ENCODE measurements around the gene NAPB.

The NAPB gene

DNA sequence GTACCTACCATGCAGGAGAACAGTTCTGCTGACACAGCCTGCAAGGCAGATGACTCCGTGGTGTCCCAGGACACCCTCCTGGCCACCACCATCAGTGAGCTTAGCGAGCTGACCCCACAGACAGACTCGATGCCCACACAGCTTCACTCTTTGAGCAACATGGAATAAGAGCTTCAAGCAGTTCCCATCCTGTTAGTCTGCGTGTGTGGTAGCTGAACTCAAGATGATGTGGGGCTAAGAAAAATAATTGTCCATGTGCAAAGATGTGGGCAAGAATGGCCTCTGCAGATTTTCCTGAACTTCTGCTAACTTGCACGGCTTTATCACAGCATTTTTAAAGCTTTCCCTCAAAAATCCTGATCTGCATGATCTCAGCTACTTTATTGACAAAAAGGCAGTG lies 51.0 kb downstream of the NAPB start:
- no peaks in the 10 kb centered on the region for H3K27me3 Mint-ChIP-seq
- peaks cover 38% of the 10 kb centered on the region for H3K36me3 Mint-ChIP-seq
- H3K27ac Mint-ChIP-seq, result no peak overlapping the region

DNA sequence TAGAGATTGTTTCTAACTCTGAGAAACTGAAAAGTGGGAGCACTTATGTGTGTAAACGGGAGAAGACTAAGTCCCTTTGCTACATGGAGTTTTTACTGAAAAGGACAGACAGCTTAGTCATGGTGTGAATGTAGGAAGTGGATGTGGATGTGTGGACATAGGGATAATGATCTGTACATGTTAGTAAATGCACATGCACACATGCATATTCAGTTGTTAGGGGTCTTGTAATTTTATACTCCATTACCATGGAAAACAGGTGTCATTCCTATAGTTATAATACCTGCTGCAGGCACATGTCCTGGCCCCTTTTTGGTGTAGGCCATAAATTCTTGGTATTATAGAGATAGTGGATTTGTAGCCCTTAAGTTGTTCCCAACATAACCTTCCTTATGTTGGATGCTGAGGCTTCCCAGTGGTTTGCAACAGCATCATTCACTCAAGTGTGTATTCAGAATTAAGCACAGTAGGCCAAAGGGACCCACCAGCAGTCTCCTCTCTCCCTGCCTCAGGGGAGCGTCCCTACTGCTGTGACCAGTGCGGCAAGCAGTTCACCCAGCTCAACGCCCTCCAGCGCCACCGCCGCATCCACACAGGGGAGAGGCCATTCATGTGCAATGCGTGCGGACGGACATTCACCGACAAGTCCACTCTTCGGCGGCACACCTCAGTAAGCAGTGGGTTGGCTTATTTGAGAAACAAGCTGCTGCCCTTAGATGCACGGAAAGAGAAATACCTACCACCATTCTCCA lies 52.0 kb downstream of the NAPB start:
- no peaks in the 10 kb centered on the region for H3K27me3 Mint-ChIP-seq
- H3K36me3 Mint-ChIP-seq, result peaks cover 46% of the 10 kb centered on the region
- H3K4me3 Mint-ChIP-seq, result no peak overlapping the region
- peaks cover 25% of the 10 kb centered on the region for H3K4me1 Mint-ChIP-seq
- H3K9me3 Mint-ChIP-seq, result no peaks in the 10 kb centered on the region
- H3K27ac Mint-ChIP-seq, result no peak overlapping the region
- no peak for ATAC-seq

More for the DNA sequence above, 51.0 kb downstream of the NAPB start:
- H3K4me3 Mint-ChIP-seq, result no peak overlapping the region
- H3K4me1 Mint-ChIP-seq, result peaks cover 14% of the 10 kb centered on the region
- ATAC-seq, result no peak
- no peaks in the 10 kb centered on the region for H3K9me3 Mint-ChIP-seq

DNA sequence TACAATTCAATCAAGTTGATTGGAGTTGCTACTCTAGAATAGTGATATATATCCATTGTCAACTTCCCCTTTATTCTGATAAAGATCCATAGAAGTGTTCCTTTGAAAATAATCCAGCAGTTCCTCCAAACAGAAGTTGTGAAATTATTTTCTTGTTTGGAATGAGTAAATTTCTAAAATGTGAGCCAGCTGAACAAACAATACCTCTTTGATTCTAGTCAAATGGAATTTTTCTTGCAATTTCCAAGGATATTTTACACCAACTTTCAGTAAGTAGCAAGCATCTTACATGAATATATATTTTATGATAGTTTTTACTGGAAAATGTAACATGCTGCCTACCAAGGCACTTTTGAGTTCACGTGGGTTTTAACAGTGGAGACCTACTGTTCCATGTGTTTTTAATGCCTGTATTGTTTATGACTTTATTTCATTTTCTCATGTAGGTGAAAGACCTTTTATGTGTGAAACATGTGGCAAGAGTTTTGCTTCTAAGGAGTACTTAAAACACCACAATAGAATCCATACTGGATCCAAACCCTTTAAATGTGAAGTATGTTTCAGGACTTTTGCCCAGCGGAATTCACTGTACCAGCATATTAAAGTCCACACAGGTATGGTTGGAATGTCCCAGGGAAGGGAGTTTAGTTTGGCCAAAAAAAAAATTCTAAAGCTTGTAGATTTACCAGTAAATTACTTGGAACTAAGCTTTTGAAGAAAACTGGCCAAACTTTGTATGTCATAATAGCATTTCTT lies 52.8 kb downstream of the NAPB start:
- no peak for ATAC-seq
- Mint-ChIP-seq H3K4me1 (peaks cover 31% of the 10 kb centered on the region), H3K4me3 (no peak overlapping the region), H3K27ac (no peak overlapping the region), H3K36me3 (peaks cover 39% of the 10 kb centered on the region), H3K27me3 (no peaks in the 10 kb centered on the region), H3K9me3 (no peaks in the 10 kb centered on the region)

DNA sequence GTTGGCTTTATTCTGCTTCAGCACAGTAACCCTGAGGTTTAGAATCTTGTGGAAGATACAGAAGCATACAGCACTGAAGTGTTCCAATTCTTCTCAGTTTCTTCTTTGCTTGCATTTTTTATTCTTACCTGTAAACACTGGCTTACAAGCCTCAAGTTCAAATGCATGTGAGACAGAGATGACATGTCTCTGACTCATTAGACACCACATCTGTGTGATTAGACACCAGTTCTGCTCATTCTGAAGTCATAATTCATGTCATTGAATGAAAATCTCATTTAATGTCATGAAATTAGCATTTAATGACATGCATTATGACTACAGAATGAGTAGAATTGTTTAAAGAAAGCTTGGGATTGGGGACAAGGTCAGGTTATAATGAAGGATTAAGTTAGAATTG lies 53.5 kb downstream of the NAPB start:
- no peak for ATAC-seq
- H3K27ac Mint-ChIP-seq, result no peak overlapping the region

DNA sequence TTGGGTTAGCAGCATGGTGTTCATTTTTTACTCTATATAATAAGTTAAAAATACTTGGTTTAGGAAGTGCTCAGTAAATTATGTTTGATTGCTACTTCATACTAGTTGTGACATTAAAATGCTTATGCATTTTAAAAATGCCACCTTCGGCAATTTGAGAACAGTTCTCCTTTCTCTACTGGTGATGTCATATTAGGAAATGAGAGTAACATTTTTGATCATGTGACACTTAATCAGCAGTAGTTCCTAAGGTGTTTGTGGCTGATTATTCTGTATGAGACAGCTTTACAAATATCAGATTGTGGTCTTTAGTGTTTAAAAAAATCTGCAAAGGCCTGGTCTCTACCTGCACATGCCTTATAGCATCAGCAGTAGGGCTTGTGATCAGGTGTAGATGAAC lies 54.9 kb downstream of the NAPB start:
- H3K9me3 Mint-ChIP-seq, result no peaks in the 10 kb centered on the region
- H3K4me3 Mint-ChIP-seq, result no peak overlapping the region
- peaks cover 39% of the 10 kb centered on the region for H3K36me3 Mint-ChIP-seq
- H3K4me1 Mint-ChIP-seq, result peaks cover 41% of the 10 kb centered on the region
- H3K27ac Mint-ChIP-seq, result peak overlapping the region; percentile 44
- ATAC-seq, result no peak
- H3K27me3 Mint-ChIP-seq, result no peaks in the 10 kb centered on the region

More for the DNA sequence above, 53.5 kb downstream of the NAPB start:
- H3K9me3 Mint-ChIP-seq, result no peaks in the 10 kb centered on the region
- H3K4me1 Mint-ChIP-seq, result peaks cover 38% of the 10 kb centered on the region
- H3K27me3 Mint-ChIP-seq, result no peaks in the 10 kb centered on the region
- no peak overlapping the region for H3K4me3 Mint-ChIP-seq
- peaks cover 39% of the 10 kb centered on the region for H3K36me3 Mint-ChIP-seq

DNA sequence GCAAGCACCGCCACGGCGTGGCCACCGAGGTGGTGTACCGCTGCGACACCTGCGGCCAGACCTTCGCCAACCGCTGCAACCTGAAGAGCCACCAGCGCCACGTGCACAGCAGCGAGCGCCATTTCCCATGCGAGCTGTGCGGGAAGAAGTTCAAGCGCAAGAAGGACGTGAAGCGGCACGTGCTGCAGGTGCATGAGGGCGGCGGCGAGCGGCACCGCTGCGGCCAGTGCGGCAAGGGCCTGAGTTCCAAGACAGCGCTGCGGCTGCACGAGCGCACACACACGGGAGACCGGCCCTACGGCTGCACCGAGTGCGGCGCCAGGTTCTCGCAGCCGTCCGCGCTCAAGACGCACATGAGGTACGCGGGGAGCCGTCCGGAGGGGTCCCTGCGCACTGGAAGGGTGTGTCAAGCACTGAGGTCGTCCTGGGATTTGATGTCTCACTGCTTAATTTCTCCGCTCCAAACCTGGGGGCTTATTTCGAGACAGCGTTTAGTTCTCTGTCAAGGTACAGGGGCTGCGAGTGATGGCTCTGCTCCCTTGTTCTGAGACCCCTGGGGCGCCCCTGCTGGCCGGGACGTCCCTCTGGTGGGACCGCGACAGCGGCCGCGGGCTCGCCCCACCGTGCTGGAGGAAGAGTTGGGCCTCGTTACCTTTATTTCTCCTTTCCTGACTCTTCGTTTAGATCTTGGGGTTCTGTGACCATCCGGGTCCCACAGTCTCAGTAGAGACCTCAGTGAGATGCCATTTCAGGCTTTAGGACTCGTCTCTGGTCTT lies 55.7 kb downstream of the NAPB start:
- Mint-ChIP-seq H3K27me3 (no peaks in the 10 kb centered on the region), H3K27ac (peak overlapping the region; percentile 73), H3K4me3 (no peak overlapping the region), H3K9me3 (no peaks in the 10 kb centered on the region), H3K4me1 (peaks cover 41% of the 10 kb centered on the region), H3K36me3 (peaks cover 35% of the 10 kb centered on the region)
- ATAC-seq, result no peak

DNA sequence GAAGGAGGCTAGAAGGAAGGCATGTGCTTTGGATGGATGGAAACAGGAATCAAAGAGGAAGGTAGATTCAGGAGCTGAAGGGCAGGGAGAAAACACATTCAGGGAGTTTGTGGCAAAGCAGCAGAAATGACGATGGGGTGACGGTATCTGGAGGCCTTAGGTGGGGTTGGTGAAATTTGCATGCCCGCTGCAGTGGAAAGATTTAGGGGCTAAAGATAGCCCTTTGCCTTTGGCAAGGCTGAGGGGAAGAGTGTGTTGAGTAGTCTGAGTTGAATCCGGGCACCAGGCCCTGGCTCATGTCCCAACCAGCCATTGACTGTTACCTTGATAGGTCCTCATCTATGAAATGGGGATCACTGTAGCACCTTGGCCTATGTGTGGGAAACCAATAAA lies 58.0 kb downstream of the NAPB start:
- Mint-ChIP-seq H3K27me3 (no peaks in the 10 kb centered on the region), H3K4me3 (peak overlapping the region; percentile 97), H3K9me3 (no peaks in the 10 kb centered on the region), H3K36me3 (peaks cover 17% of the 10 kb centered on the region), H3K4me1 (peaks cover 50% of the 10 kb centered on the region), H3K27ac (peak overlapping the region; percentile 95)
- ATAC-seq, result no peak

DNA sequence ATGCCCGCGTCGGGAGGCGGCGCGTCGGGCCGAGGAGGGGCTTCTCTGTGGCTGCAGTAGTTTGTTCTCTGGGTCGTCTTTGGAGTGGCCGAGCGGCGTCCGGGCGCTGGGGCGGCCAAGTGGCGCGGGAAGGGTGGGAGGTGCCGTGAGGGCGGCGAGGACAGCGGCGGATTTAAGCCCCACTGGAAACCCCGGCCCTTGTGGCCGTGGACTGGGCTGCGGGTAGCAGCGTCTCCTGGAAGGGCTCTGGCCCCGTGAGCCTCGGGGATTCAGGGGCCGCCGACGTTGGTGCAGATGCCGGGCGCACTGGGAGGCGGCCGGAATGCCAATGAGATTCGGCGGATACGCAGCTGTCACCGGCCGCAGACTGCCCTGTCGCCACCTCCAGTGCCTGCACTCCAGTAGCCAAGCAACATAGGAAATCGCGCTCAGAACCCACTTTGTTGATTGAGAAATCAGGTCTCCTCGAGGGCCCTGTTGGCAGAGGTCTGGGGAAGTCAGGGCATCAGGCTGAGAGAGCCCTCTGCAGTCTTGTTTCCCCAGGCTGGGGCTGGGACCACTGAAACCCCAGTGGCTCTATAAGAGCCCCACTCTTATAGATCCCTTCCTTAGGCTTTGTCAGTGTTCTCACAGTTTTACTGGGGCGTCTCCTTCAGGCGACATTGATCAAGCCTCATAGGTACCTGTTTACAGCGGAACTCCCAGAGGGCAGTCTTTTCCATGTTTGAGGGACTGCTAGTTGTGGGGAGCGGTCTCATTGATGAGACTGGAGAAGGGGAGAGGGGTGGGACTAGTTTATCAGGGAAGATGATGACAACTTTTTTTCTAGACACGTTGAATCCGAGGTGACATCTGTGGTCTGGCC lies 58.7 kb downstream of the NAPB start:
- Mint-ChIP-seq H3K27me3 (no peaks in the 10 kb centered on the region), H3K4me3 (peak overlapping the region; percentile 97), H3K9me3 (no peaks in the 10 kb centered on the region), H3K36me3 (peaks cover 17% of the 10 kb centered on the region), H3K4me1 (peaks cover 55% of the 10 kb centered on the region), H3K27ac (peak overlapping the region; percentile 95)
- ATAC-seq, result peak; percentile 0

DNA sequence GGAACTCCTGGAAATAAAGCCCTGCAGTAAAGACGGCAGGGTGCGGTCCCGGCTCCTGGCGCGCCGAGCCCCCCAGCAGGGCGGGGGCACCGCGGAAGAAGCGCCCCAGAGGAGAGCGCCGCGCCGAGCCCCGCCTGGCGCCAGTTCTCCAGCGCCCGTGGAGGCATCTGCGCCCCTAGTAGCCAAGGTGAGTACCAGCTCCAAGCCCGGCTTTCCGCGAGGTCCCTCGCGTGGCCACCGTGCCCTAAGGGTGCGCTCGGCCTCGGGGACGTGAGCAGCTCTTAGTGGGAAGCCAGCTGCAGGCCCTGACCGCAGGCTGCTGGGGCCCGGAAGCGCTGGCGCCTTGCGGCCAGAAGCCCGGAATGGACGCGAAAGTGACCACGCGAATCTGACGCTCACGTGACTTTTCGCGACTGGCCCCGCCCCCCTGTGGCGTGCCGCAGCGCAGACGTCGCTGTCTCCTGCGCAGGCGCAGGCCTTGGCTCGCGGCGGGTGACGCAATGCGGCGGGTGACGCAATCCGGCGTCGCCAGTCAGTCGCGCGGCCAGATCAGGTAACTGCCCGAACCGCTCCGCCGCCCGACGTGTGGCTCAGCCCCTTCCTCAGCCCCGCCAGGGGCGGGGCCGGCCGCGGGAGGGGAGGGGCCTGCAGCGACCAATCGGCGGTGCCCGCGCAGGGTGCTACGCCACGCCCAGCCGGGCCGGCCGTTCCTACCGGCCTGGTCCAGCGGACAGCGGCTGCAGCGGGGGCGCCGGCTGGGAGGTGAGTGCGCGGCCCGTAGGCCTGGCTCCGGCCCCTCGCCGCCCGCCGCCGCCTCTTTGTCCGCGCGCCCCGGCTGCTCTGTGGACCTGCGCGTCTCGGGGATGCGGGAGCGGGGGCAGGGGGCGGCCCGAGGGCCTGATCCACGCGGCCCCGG lies 59.6 kb downstream of the NAPB start, which contains the start of gene GZF1:
GZF1 (plus strand) TSS at position 707 of the 916 bp plus-strand sequence. CDS start 2,202 bp downstream, outside the sequence.
- H3K4me3 Mint-ChIP-seq, result peak within 1 kb of the TSS; percentile 97
- no peaks in the 10 kb centered on the region for H3K9me3 Mint-ChIP-seq
- H3K4me1 Mint-ChIP-seq, result peaks cover 61% of the 10 kb centered on the region
- ATAC-seq, result peak; percentile 93
- peaks cover 17% of the 10 kb centered on the region for H3K36me3 Mint-ChIP-seq
- H3K27me3 Mint-ChIP-seq, result no peaks in the 10 kb centered on the region
- H3K27ac Mint-ChIP-seq, result peak within 1 kb of the TSS; percentile 95

DNA sequence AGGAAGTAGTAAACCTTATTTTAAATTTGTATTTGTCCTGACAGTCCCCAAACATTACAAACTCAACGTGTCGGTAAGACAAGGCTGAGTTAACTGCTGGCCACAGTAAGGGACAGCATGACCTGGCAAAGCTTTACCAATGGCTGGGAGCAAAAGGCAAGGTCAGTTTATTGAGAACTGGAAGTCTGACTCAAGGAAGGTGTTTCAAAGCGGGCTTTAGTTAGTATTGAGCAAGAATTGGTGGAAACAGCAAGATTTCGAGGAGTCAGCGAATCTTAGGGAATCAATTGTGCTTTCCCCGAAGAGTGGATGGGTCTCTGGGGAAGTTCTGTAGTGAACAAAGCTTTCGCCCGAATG lies 60.2 kb downstream of the NAPB start:
- H3K4me3 Mint-ChIP-seq, result peak overlapping the region; percentile 82
- H3K36me3 Mint-ChIP-seq, result peaks cover 16% of the 10 kb centered on the region
- peak overlapping the region; percentile 95 for H3K27ac Mint-ChIP-seq
- H3K9me3 Mint-ChIP-seq, result no peaks in the 10 kb centered on the region
- no peak for ATAC-seq
- H3K27me3 Mint-ChIP-seq, result no peaks in the 10 kb centered on the region
- peaks cover 56% of the 10 kb centered on the region for H3K4me1 Mint-ChIP-seq

DNA sequence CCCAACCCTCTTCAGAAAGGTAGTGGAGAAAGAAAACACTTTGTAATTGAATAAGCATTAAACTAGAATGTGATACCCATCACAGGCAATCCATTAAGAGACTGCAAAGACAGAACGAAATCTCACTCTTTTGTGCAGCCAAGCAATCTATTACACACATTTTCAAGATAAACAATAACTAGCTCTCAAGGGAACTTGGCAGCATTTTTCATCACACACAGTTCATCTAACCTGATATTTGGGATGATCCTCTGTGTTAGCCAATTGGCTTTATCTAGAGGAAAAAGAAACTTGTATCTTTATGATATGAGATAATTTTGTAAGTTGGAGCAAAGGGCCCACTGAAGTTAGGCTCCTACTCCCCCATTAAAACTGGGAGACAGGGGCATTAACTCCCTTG lies 60.8 kb downstream of the NAPB start:
- ATAC-seq, result no peak
- peaks cover 52% of the 10 kb centered on the region for H3K4me1 Mint-ChIP-seq
- H3K36me3 Mint-ChIP-seq, result peaks cover 18% of the 10 kb centered on the region
- H3K4me3 Mint-ChIP-seq, result peak overlapping the region; percentile 82
- H3K9me3 Mint-ChIP-seq, result no peaks in the 10 kb centered on the region
- peak overlapping the region; percentile 95 for H3K27ac Mint-ChIP-seq
- no peaks in the 10 kb centered on the region for H3K27me3 Mint-ChIP-seq

DNA sequence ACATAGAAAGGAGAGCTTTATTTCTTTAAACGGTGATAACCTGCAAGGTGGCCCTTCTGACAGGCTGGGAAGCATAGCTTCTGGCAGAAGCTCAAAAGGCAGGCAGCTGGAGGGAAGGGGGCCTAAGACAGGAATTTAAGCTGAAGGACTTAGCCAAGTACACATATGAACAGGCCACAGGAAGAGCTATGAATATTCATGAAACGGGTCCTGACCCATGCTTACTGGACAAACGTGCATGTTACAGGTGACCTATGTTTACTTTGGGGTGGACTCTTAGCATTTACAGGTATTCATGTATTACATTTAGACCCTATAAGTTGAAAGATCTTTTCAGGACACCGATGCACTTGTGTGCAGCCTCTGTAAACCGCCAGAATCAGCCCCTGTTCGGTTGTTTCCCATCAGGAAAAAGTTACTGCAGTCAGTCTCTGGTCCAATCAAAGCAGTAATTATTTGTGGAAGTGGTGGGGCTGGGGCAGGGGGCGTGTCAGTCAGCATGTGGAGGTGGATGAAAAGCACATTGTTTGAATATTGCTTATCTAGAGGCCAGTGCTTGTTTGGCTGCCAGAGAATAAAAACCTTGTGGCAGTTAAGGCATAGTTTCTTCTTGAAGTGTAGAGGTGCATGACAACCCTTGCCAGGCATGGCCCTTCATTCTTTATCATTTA lies 62.2 kb downstream of the NAPB start:
- ATAC-seq, result no peak
- H3K9me3 Mint-ChIP-seq, result no peaks in the 10 kb centered on the region
- no peak overlapping the region for H3K4me3 Mint-ChIP-seq
- H3K27me3 Mint-ChIP-seq, result no peaks in the 10 kb centered on the region
- H3K27ac Mint-ChIP-seq, result peak overlapping the region; percentile 98
- peaks cover 11% of the 10 kb centered on the region for H3K36me3 Mint-ChIP-seq
- H3K4me1 Mint-ChIP-seq, result peaks cover 39% of the 10 kb centered on the region

DNA sequence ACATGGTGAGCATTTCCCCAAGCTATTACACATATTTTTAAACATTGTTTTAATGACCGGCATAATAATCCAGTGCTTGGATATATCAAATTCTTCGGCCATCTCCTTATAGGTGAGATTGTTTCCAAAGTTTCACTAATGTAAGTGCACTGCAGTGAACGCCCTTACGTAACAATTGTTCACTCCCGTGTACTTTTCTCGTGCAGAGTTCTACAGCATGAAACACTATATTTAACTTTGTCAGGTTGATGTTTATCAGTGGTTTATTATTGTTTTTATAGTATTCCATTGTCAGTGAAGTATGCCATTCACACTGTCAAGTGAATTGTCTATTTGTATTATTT lies 62.8 kb downstream of the NAPB start:
- Mint-ChIP-seq H3K4me1 (peaks cover 35% of the 10 kb centered on the region), H3K27me3 (no peaks in the 10 kb centered on the region), H3K36me3 (peaks cover 11% of the 10 kb centered on the region), H3K4me3 (peak overlapping the region; percentile 96), H3K9me3 (no peaks in the 10 kb centered on the region), H3K27ac (peak overlapping the region; percentile 98)
- no peak for ATAC-seq

Data from stimulated activated memory B cell treated with anti-CD40 and anti-IgM and Interleukin-4, amounts not matched to agents 10 μg/mL and 1 μg/mL and 100 μg/mL, for 72 hours (primary cell).